Activated T-helper 17 cell treated with anti-CD3 and anti-CD28 coated beads, Interleukin-2, amount 50 U/mL, for 72 hours (primary cell): Measurements from ENCODE around the gene LRP1B. TPM values are rescaled to one million over a fixed set of nuclear protein-coding genes. Genes with fewer than 3 reads are reported as not detected.

Experiments used
- ATAC-seq: fragments of 150-1000 bp; cut with Tn5 transposase; replicated peaks from 2 replicates; pipeline ENCODE4 v1.10.0; 2021; ENCODE audit warnings: mild to moderate bottlenecking, moderate library complexity
- H3K27ac Mint-ChIP-seq: one replicate; pipeline ENCODE4 v1.8.0; 2022; ENCODE audit warnings: mixed read lengths
- H3K27me3 Mint-ChIP-seq: one replicate; pipeline ENCODE4 v1.8.0; 2022; ENCODE audit warnings: mixed read lengths
- H3K36me3 Mint-ChIP-seq: one replicate; pipeline ENCODE4 v1.8.0; 2022; ENCODE audit warnings: low read depth, mild to moderate bottlenecking, mixed read lengths
- H3K4me1 Mint-ChIP-seq: one replicate; pipeline ENCODE4 v1.8.0; 2022; ENCODE audit warnings: mixed read lengths
- H3K4me3 Mint-ChIP-seq: one replicate; pipeline ENCODE4 v1.8.0; 2022; ENCODE audit warnings: mild to moderate bottlenecking, mixed read lengths
- H3K9me3 Mint-ChIP-seq: one replicate; pipeline ENCODE4 v1.8.0; 2022; ENCODE audit warnings: mixed read lengths
- total RNA-seq, 2 donors: library from RNA; stranded (reverse); gene quantifications; one replicate each; pipeline ENCODE4 v1.2.3, GENCODE V29; 2022

Gene LRP1B
- total RNA-seq, 2 donors from 2014 or later: not detected

DNA sequence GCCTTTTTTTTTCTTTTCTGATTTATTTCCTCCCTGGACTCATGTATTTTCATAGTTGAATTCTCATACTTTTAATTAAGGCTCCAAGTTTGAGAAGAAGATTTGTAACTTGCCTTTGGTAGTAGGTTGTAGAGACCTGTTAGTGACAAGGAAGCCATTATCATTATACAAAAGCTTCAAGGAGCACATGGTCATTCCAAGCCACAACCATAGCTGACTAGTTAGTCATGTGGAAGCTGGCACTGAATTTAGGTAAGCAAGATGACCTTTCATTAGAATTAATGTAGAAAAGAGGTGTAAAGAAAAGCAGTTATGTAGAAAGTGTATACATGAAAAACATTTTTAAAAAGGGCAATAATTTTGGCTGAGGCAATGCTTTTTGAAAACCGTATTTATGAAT, 89.7 kb downstream of the LRP1B start:
- Mint-ChIP-seq H3K4me1 (no peaks in the 10 kb centered on the region), H3K4me3 (no peak overlapping the region), H3K9me3 (peaks cover 16% of the 10 kb centered on the region), H3K27ac (no peak overlapping the region), H3K27me3 (no peaks in the 10 kb centered on the region), H3K36me3 (no peaks in the 10 kb centered on the region)
- ATAC-seq: no peak

DNA sequence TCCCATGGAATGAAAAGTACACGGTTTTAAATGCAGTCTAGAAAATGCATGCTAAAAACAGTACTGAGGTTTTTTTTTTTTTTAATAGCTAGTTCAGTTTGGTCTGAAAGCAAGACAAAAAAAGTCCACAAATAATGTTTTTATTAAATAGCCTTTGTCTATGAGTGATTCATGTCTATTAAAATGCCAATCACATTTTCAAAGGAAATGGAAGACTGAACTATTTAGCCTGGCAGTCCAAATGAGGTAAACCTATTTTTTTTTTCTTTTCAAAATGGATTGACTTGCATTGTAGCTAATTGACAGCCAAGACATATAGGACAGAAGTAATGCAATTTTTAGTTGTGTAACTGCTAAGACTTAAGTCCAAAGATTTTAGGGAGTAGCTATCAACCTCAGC, 90.3 kb downstream of the LRP1B start:
- Mint-ChIP-seq H3K27me3 (no peaks in the 10 kb centered on the region), H3K4me3 (no peak overlapping the region), H3K36me3 (no peaks in the 10 kb centered on the region), H3K27ac (no peak overlapping the region), H3K4me1 (no peaks in the 10 kb centered on the region), H3K9me3 (peaks cover 12% of the 10 kb centered on the region)
- no peak for ATAC-seq

DNA sequence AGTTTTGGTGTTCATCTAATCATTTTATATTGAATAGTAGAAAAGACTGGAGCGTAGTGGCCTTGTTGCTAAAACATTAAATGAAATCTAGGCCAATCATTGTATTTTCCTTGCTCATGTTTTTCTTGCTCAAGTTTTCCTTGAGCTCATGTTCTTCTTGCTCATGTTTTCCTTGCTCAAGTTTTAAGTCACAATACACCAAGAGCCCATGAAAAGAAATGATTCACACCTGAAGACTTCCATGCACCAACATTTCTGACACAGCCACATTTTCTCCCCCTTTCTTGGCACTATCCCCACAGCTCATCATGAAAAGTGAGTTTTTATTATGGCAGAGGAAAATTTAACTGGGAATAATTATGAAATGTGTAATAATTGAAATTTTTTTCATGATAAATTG, 92.0 kb downstream of the LRP1B start:
- no peaks in the 10 kb centered on the region for H3K36me3 Mint-ChIP-seq
- H3K27ac Mint-ChIP-seq: no peak overlapping the region
- no peak for ATAC-seq
- H3K4me1 Mint-ChIP-seq: no peaks in the 10 kb centered on the region
- H3K9me3 Mint-ChIP-seq: peaks cover 15% of the 10 kb centered on the region
- no peaks in the 10 kb centered on the region for H3K27me3 Mint-ChIP-seq
- no peak overlapping the region for H3K4me3 Mint-ChIP-seq

DNA sequence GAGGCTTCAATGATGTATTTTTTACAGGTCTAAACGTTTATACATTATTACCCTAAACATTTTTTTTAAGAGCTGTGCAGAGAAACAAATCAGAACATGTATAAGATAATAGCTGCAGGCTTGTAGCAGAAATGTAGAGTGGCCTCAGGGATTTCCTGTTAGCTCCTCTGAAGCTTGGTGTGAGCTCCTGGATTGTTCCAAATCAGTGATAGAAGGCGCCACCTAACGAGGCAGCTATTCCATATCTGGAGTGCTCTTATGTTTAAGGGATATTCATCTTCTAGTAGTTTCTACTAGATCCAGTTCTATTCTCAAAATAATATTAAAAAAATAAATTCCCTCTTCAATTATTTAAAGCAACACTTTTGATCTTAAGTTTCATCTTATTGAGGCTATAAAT, 93.1 kb downstream of the LRP1B start:
- ATAC-seq: no peak
- H3K9me3 Mint-ChIP-seq: peaks cover 15% of the 10 kb centered on the region
- no peaks in the 10 kb centered on the region for H3K27me3 Mint-ChIP-seq
- H3K4me1 Mint-ChIP-seq: no peaks in the 10 kb centered on the region
- no peaks in the 10 kb centered on the region for H3K36me3 Mint-ChIP-seq
- H3K4me3 Mint-ChIP-seq: no peak overlapping the region
- H3K27ac Mint-ChIP-seq: no peak overlapping the region

DNA sequence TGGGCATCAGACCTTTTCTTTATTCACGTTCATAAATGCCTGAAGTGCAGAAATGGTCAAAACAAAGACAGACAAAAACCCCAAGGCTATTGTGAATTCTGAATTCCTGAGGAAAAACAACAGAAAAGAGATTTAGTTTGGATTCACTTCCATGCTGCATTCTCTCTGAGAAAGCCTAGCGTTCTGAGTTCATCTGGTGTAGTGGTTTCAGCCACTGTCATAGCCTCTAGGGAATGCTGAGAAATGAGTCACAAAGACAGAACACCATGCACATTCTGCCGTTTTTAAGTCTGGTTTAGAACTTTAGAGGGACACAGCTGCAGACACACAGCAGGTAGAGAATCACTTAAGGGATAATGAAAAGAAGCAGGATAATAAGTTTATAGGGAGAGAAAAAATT, 93.8 kb downstream of the LRP1B start:
- Mint-ChIP-seq H3K36me3 (no peaks in the 10 kb centered on the region), H3K27ac (no peak overlapping the region), H3K4me1 (no peaks in the 10 kb centered on the region), H3K4me3 (no peak overlapping the region), H3K9me3 (peaks cover 15% of the 10 kb centered on the region), H3K27me3 (no peaks in the 10 kb centered on the region)
- ATAC-seq: no peak

DNA sequence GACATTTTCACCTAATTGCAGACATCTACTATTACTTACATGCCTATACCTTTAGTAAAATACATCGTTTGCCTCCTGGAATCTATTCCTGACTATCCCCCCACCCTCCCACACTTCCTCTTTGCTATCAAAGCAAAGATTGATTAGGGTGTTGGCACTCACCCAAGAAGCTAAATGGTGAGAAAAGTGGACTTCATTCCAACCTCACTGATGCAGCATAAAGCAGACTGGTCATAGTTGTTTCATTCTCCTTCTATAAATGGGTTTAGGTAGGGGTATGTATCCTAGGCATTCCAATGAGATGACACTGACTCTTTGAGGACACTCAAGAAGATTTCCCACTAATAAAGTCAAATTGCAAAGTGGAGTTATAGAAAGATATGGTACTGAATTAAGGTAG, 97.4 kb downstream of the LRP1B start:
- Mint-ChIP-seq H3K4me1 (no peaks in the 10 kb centered on the region), H3K4me3 (no peak overlapping the region), H3K9me3 (peaks cover 7% of the 10 kb centered on the region), H3K36me3 (no peaks in the 10 kb centered on the region), H3K27me3 (no peaks in the 10 kb centered on the region), H3K27ac (no peak overlapping the region)
- ATAC-seq: no peak

DNA sequence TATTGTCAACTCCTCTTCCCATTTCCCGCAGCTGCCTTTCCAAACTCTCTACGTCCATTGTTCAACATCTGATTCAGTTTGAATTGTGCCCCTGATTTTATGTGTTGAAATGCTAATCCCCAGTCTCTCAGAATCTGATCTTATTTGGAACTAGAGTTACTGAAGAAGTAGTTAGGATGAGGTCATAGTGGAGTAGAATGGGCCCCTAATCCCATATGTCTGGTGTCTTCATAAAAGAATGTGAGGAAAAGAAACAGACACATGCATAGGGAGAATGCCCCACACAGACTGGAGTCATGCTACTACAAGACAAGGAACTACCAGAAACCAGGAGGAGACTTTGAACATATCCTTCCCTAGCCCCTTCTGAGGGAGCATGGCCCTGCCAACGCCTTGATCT, 99.2 kb downstream of the LRP1B start:
- no peak for ATAC-seq
- no peaks in the 10 kb centered on the region for H3K27me3 Mint-ChIP-seq
- no peak overlapping the region for H3K27ac Mint-ChIP-seq
- H3K4me3 Mint-ChIP-seq: no peak overlapping the region
- peaks cover 6% of the 10 kb centered on the region for H3K9me3 Mint-ChIP-seq
- no peaks in the 10 kb centered on the region for H3K36me3 Mint-ChIP-seq
- H3K4me1 Mint-ChIP-seq: no peaks in the 10 kb centered on the region

DNA sequence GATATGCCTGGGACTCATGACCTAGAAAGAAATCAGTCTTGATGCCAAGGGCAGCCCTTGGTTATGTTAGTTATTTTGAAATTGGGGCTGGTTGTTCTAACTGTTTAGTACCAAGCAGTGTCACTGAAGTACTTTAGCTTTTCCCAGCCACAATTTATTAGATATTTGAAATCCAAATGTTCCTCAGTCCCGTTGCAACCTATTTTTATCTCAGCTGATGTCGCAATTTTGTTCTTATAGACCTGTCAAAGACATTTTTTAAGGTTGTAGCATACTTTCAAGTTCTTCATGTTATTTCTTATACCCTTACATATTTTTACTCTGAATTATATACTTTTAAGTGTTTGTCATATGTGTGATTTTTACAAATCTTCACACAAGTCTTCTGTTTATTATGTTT, 100.1 kb downstream of the LRP1B start:
- Mint-ChIP-seq H3K4me1 (no peaks in the 10 kb centered on the region), H3K27ac (no peak overlapping the region), H3K36me3 (no peaks in the 10 kb centered on the region), H3K9me3 (peaks cover 6% of the 10 kb centered on the region), H3K4me3 (no peak overlapping the region), H3K27me3 (no peaks in the 10 kb centered on the region)
- ATAC-seq: no peak

DNA sequence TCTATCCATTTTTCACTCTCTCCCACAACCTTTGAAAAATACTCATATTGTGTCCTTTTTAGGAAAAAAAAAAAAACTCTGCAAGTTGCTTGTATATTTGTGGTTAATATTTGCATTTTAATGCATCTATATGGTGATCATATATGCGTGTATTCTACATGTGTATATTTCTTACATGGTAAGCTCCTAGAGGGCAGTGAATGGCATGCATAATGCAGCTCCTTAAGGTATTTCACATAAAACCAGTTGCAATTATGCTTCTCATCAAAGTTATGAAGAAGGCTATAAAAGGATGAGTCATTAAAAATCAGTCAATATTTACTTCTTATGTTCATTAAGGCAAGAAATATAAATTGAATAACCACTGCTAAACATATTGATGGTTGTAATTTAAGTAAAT, 100.8 kb downstream of the LRP1B start:
- Mint-ChIP-seq H3K9me3 (peaks cover 6% of the 10 kb centered on the region), H3K4me1 (no peaks in the 10 kb centered on the region), H3K27me3 (no peaks in the 10 kb centered on the region), H3K27ac (no peak overlapping the region), H3K4me3 (no peak overlapping the region), H3K36me3 (no peaks in the 10 kb centered on the region)
- ATAC-seq: no peak

DNA sequence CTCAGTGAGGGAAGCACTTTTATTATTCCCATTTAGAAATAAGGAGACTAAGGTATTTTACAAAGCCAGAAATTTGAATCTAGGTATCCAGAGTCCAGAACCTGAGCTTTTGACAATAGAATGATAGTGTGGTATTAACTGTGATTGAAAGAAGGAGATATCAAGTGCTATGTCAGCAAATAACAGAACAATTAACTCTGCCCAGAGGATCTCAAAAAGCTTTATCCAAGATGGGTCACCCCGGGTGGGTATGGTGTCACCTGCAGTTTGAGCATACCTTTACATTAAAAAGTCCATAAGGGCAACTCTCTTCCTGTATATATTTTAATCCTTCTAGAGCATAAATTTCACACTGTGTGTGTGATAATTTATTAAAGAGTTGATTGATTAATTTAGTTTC, 105.4 kb downstream of the LRP1B start:
- Mint-ChIP-seq H3K9me3 (no peaks in the 10 kb centered on the region), H3K4me1 (no peaks in the 10 kb centered on the region), H3K4me3 (no peak overlapping the region), H3K27me3 (no peaks in the 10 kb centered on the region), H3K36me3 (no peaks in the 10 kb centered on the region), H3K27ac (no peak overlapping the region)
- ATAC-seq: no peak

DNA sequence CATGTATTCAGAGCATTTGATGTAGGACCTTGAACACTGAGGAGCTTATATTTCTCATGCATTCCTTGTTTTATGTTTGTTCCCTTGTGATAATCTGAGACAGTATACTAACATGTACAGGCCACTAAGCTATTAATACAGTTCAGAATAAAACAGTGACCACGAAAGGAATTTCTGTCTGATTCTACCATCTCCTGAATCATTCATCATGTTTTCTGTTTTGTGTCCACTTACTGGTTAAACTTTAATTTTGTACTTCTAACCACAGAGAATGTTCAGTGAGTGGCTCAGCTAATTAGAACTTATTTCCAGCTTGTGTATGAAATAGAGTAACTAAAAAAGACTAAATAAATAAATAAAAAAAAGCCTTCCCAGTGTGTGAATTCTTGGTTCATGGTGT, 110.4 kb downstream of the LRP1B start:
- no peak for ATAC-seq
- Mint-ChIP-seq H3K9me3 (peaks cover 4% of the 10 kb centered on the region), H3K4me3 (no peak overlapping the region), H3K27me3 (no peaks in the 10 kb centered on the region), H3K27ac (no peak overlapping the region), H3K36me3 (no peaks in the 10 kb centered on the region), H3K4me1 (no peaks in the 10 kb centered on the region)

DNA sequence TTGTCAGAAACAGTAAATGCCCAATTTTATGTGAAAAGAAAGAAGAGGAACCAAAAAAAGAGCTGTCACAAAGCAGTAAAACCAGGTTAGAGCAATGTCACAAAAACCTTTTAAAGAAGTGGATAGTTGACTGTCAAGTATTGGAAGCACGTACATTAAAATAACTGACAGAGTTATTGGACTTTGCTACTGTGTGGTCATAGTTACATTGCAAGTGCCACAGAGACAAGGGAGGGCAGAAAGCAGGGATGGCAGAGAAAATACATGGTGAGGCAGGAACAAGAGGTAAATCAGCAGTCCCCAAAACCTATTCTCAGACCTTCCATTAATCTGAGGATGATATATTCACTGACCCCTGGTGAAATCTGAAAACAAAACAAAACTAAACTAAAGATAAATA, 116.3 kb downstream of the LRP1B start:
- Mint-ChIP-seq H3K4me1 (no peaks in the 10 kb centered on the region), H3K36me3 (no peaks in the 10 kb centered on the region), H3K27me3 (no peaks in the 10 kb centered on the region), H3K4me3 (no peak overlapping the region), H3K9me3 (peaks cover 4% of the 10 kb centered on the region), H3K27ac (no peak overlapping the region)
- no peak for ATAC-seq

DNA sequence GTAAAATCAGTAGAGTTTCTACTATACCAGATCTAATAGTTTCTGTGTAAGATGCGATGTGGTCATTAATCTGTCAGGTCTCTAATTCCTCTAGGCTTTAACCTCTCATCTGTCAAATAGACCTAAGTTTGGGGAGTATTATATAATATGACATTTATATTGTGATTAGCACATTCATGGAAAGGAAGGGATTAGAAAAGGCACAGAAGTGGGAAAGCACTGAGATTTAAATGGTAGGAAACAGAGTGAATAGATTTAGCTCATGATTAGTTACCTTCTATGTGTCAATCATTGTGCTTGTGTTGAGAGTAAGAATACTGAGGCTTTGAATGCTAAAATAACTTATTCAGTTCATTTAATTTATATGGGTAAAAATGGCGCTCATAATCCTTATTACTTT, 118.0 kb downstream of the LRP1B start:
- H3K36me3 Mint-ChIP-seq: no peaks in the 10 kb centered on the region
- no peak overlapping the region for H3K27ac Mint-ChIP-seq
- no peak overlapping the region for H3K4me3 Mint-ChIP-seq
- ATAC-seq: no peak
- H3K27me3 Mint-ChIP-seq: no peaks in the 10 kb centered on the region
- peaks cover 9% of the 10 kb centered on the region for H3K9me3 Mint-ChIP-seq
- H3K4me1 Mint-ChIP-seq: no peaks in the 10 kb centered on the region

DNA sequence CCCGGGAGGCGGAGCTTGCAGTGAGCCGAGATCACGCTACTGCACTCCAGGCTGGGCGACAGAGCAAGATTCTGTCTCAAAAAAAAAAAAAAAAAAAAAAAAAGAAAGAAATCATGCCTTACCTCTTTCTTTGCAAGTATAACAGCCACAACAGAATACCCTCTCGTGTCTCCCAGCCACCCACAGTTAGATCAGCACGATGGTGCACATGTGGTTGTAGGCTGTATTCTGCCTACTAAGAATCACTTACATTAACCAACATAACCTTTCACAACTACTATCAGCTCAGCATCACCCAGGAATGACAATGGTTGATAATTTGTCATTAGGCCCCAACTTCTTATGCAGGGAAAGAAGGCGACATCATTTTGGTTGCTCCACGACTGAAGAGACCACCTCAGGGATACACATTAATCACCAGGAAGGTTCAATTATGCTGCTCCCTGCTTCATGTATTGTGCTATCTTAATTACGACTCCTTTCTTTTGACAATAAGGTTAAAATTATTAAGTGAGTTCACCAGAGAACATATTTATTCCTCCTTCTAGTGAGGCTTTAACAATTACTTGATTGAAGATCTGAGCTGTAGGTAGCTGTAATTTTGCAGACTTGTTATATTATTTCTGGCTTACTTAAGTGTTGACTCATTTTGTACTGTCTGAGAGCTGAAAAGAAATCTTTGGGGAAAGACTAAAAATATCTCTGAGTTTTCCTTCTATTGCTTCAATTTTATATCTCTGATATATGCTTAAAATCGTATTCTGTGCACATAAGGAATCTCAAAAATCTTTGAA, 120.1 kb downstream of the LRP1B start:
- Mint-ChIP-seq H3K36me3 (no peaks in the 10 kb centered on the region), H3K9me3 (peaks cover 6% of the 10 kb centered on the region), H3K27me3 (no peaks in the 10 kb centered on the region), H3K27ac (no peak overlapping the region), H3K4me1 (no peaks in the 10 kb centered on the region), H3K4me3 (no peak overlapping the region)
- ATAC-seq: no peak

DNA sequence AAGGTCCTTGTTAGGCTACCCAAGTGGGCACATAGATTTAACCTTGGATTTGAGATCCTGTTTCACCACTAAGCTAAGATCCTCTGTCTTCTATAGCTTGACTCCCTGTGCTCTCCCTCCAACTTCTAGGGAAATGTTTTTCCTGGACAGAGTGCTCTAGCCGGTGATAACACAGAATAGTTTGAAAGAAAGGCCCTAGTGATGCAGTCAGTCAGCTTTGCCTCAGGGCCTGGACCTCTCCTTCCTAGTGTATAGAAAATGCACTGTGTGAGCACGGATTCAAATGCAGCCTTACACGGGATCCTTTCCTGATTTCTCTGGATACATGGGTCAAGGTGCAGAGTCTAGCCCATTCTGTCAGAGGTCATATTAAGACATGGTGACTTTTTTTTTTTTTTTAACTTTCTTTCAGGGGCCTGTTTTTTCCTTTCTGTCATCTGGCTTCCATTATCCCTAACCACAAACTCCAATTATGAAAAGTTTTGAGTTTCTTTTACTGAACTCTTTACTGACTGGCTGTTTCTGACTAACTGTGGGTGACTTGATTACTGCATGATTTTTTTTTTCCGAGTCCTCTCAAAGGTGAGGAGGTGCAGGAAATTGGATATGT, 122.6 kb downstream of the LRP1B start:
- Mint-ChIP-seq H3K27me3 (no peaks in the 10 kb centered on the region), H3K27ac (no peak overlapping the region), H3K36me3 (no peaks in the 10 kb centered on the region), H3K4me1 (no peaks in the 10 kb centered on the region), H3K9me3 (peaks cover 11% of the 10 kb centered on the region), H3K4me3 (no peak overlapping the region)
- ATAC-seq: no peak
